Activated CD4-positive, alpha-beta T cell treated with anti-CD3 and anti-CD28 coated beads, Interleukin-2, Interleukin-6, amounts not matched to agents 100 ng/mL and 50 ng/mL, durations not matched to agents 16 hours and 8 hours (primary cell): ENCODE measurements around the gene SPAG8.

ENCODE experiments used
- DNase-seq: peaks from one replicate; pipeline ENCODE4 v3.0.0-alpha.2; 2020

SPAG8 gene

DNA sequence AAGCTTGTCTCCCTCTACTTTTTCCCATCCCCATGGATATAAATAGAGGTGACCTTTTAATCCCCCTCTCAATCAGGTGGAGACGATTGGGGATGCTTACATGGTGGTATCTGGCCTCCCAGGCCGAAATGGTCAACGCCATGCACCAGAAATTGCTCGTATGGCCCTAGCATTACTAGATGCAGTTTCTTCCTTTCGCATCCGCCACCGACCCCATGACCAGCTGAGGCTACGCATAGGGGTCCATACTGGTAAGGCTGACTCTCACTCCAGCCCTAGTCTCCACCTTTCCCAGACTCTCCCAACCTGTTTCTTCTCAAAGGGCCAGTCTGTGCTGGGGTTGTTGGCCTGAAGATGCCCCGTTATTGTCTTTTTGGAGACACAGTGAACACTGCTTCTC, 3.6 kb downstream of the SPAG8 start:
- DNase-seq, result no peak

DNA sequence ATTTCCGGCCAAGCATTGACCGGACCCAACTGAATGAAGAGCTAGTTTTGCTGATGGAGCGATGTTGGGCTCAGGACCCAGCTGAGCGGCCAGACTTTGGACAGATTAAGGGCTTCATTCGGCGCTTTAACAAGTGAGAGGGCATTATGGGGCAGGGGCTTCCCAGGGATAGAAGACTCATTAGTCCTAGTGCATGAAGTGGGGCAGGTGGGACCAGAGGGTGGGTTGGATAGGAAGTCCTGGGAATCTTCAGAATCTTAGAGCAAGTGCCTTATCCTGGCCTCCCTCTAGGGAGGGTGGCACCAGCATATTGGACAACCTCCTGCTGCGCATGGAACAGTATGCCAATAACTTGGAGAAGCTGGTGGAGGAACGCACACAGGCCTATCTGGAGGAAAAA, 6.0 kb downstream of the SPAG8 start:
- DNase-seq, result no peak

DNA sequence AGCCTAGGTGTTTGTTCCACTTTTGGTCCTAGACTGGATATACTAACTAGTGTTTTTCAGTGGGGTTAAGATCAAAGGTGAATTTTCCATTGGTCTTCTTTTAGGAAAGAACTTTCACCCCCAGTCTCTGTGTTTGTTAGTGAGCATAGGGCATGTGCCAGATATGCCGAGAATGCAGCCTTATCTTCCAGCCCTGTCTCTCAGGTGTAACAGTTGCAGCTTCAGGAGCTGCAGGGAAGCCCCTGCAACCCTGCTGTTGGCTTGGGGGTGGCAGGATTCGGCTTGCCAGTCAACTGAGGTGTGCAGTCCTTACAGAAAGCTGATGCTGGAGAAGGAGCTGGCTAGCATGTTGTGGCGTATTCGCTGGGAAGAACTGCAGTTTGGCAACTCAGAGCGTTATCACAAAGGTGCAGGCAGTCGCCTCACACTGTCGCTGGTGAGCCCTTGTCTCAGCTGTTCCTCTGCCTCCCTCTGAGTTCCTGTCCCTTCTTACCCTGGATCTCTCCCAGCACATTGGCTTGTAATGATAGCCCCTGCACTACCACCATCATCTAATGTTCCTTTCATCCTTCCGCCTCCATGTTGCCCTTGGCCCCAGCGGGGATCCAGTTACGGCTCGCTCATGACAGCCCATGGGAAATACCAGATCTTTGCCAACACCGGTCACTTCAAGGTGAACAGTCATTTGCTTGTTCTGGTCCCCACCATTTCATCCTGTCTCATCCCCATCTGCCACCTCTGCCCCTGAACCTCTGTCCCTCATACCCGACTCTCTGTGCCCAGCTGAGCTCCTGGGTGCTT, 10.5 kb downstream of the SPAG8 start:
- no peak for DNase-seq

DNA sequence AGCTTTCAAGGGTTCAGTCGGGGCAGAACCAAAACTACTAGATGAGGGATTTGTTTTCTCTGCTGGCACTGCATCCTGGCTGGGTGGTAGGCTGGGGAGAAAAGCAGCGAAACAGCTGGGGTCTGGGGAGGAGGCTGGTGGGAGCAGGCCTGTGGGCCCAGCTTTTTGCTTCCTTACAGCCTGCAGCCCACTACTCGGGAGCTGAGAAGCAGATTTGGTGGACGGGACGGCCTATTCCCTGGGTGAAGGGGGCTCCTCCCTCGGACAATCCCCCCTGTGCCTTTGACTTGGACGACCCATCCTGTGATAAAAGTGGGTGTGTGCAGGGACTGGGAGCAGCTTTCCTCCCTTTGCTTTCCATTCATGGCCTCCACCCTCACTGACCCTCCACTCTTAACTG, 11.5 kb downstream of the SPAG8 start:
- no peak for DNase-seq

DNA sequence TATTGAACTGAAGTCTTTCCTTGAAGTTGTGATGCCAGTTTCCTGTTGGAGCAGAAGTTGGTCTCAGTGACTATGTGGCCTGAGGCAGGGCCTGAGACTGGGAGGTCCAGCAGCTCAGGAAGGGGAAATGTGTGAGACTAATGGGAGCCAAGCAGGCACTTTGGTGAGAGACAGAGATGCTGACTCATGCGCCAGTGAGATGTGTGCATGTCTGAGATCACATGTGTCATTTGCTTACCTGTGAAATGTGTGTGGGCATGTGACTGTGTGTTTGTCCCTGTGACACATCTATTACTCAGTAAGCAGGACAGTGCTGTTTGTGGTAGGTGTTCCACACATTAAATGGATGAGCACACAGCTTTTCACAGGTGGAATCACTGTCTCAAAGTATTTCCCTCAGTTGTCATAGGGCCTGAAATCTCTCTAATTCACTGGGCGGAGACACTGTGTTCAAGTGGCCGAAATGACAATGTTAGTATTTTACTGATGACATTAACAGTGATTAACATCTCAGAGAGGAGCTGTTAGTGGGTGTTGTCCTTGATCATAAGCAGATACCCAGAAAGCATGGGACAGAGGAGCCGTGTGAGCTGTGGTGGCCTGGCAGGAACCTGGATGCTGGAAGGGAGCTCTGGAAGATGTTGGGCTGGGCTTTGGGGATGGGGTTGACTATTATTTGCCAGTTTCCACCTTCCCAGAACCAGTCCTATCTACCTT, 13.2 kb downstream of the SPAG8 start:
- DNase-seq, result peak; percentile 58

DNA sequence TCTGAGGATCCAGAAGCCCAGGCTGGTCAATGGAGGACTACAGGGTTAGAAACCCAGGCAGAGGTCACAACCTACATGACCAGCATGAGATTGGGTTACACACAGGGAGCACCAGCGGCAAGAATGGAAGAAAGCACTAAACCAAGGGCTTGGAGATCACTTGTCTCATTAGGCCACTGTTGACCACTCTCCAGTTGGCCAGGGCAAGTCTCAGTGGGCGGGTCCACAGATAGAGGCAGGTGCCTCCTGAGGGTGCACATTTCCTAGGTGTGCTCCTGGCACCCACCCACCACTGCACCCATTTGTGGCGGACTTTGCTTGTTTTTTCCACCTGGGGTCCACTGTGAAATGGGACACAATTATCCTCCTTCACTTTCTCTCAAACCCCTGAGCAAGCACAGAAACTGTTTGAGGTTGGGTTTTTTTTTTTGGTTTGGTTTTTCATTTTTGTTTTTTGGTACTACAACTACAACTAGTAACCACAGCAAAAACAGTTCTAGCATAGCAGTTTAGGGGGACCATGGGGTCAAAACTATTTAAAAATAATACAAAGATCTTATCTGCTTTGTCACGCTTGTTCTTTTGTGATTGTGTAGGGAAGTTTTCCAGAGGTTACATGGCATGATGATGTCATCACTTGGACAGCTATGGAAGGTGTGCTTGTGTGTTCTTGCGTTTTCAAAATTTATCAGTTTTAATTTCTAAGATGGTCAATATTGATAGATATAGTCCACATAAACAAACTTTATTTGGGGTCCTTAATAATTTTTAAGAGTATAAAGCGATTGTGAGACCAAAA, 14.6 kb downstream of the SPAG8 start:
- no peak for DNase-seq

DNA sequence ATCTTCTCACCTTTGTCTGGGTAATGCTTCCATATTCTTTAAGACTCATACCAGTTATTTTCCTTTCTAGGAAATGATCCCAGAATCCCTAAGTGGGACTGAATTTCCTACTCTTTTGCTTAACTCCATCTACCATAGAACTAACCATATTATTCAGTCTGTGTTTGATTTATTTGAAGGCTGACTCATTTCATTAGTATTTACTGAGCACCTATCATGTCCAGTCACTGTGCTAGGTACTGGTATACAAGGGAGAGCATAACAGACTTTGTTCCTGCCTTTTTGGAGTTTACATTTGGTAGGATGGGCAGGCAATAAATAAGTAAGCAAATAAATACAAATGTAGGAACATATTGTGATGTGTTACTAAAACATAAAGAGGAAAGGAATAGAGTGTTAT, 16.4 kb downstream of the SPAG8 start:
- DNase-seq, result no peak

DNA sequence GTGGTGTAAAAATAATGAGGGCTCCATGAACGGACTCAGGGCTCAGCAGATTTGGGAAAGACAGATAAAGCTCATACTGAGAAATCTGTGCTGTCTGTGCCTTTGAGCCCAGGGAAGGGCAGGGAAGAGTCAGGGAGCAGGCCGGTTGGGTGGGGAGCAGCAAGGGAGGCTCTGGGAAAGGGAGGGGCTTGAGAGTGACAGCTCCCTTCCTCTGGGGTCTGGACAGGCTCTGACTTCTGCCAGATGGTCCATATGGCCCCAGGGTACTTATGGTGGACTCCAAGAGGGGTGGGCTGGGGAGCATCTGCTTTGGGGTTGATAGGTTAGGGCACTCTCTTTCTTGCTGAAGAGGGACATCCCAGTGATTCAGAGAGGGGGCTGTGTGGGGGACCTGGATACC, 18.6 kb downstream of the SPAG8 start:
- DNase-seq, result no peak

DNA sequence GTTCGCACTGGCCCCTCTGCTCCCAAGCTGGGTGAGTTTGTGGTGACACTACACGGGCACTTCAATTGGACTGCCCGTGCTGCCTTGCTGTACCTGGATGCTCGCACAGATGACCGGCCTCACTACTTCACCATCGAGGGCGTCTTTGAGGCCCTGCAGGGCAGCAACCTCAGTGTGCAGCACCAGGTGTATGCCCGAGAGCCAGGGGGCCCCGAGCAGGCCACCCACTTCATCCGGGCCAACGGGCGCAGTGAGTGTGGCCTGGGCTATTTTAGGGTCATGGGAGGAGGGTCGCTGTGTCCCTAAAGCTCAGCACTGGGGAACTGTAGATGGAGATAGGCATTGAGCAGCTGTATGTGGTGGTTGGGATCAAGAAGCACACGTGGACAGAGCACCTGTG, 19.2 kb downstream of the SPAG8 start:
- no peak for DNase-seq

DNA sequence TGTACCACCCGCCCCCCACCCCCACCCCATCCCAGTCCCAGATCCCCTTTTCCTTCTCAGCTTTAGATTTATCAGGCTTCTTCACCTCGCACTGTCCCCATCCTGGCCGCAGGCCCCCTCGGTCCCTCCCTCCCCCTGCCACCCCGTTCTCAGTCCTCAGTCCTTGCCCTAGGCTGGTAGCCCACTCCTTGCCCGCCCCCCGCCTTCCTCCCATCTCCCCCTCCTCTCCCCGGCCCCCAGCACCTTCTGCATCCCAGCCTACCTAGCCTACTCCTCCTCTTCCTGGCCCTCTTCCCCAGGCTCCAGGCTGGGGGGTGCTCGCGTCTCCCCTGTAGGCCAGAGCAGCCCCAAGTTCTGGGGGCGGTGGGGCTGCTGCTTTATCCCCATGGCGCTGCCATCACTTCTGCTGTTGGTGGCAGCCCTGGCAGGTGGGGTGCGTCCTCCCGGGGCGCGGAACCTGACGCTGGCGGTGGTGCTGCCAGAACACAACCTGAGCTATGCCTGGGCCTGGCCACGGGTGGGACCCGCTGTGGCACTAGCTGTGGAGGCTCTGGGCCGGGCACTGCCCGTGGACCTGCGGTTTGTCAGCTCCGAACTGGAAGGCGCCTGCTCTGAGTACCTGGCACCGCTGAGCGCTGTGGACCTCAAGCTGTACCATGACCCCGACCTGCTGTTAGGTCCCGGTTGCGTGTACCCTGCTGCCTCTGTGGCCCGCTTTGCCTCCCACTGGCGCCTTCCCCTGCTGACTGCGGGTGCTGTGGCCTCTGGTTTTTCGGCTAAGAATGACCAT, 19.8 kb downstream of the SPAG8 start:
- DNase-seq, result no peak

DNA sequence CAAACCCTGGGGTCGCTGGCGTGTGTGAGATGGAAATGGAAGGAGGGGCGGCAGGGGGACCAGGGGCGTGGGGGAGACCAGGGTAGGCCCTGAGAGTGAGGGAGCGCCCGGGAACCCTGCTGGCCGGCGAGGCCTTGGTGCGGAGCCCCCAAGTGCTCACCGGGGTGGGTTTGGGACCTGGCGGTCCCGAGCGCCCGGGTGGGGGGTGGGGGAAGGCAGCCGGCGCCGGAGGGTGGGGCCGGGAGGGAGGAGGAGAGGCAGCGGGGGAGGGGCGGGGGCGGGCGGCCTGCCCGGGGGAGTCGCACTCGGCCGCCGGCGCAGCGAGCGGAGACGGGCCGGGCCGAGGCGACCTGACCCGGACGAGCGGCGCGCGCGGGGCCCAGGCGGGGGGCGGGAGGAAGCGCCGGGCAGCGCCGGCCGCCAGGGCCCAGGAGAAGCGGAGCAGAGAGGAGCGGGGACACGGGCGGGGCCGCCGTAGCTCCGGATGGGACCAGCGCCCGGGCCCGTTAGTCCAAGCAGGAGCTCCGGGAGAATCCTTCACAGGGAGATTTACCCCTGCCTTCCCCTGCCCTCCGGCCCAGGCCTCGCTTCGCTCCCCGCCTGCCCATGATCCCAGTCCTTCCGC, 20.7 kb downstream of the SPAG8 start, which contains the start of gene NPR2:
NPR2 (plus strand) TSS at position 295 of the 625 bp plus-strand sequence. CDS start 818 bp downstream, outside the sequence.
- no peak for DNase-seq

DNA sequence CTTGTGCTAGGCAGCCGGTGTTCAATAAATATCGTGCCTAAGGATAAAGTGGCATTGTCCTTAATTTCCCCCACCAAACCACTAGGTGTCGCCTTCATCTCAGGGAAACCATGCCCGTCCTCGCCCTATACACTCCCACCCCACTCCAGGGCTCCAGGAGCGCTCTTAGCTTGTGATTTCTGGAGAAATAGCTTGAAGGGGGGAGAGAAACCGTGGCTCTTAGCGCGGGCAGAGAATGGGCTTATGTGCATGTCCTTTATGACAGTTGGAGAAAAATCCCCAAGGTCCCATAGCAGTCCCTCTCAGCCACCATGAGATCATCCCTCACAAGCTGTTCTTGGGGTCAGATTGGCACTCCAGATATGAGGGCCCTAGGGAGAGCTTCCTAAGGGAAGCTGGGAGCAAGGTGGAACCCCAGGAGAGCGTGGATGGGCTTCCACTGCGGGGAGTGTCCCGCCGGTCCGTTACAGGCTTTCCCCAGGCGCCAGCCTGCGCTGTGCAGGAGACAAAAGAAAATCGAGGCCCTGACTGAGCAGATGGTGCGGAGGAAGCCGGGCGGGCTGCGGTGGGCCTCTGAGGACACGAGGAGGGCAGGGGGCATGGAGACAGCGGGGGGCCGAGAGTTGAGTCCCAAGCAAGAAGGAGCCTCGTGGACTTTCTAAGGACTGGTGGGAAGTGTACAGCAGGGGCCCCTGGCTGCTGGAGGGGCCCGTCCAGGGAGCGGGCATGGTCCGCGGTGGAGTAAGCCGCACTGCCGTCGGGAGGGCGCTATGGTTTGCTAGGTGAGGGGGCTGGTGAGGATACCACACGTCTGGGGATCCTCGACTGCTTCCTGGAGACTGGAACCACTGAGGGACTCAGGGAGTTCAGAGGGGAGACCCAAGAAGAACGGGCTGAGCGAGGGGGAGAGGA, 21.4 kb downstream of the SPAG8 start:
- peak; percentile 71 for DNase-seq

DNA sequence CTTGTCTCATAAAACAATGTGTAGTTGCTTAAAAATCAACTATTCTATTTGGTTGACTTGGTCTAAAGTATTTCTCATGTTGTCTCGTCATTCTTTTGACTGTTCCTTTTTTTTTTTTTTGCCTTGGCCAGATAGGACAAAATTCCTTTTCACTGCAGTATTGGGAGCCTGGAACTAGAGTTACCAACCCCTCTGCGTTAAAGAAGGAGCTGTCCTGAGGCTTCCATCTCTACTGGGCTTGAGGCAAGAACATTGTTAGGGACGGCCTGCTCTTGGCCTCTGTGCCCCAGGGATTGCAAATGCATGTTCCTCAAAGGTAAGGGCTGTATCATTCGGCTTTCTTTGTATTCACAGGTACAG, 22.1 kb downstream of the SPAG8 start:
- DNase-seq, result no peak

DNA sequence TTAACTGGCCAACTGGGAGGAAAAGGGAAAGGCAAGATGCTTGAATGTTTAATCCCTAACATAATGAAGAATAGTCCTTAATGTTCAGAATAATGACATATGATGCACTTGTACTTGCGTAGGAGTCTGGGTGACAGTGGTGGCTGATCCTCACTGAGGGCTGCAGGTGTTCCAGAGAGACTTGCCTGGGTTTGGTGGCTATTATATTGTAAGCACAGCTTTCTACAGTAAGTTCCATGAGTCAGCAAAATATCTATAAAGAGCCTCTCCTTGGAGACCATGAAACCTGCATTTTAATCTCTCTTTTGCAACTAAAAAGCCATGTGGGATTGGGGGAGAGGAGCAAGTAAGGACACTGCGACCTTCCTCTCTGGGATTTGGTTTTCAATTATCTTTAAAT, 22.5 kb downstream of the SPAG8 start:
- no peak for DNase-seq

DNA sequence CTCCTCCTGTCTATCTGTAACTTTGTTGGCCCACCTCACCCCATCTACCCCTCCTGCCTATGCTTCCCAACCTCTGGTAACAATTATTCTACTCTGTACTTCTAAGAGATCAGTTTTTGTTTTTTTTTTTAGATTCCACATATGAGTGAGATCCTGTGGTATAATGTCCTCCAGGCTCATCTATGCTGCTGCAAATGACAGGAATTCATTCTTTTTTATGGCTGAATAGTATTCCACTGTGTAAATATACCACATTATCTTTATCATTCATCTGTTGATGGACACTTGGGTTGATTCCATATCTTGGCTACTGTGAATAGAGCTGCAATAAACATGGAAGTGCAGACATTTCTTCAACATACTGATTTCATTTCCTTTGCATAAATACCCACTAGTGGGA, 28.6 kb downstream of the SPAG8 start:
- DNase-seq, result no peak

DNA sequence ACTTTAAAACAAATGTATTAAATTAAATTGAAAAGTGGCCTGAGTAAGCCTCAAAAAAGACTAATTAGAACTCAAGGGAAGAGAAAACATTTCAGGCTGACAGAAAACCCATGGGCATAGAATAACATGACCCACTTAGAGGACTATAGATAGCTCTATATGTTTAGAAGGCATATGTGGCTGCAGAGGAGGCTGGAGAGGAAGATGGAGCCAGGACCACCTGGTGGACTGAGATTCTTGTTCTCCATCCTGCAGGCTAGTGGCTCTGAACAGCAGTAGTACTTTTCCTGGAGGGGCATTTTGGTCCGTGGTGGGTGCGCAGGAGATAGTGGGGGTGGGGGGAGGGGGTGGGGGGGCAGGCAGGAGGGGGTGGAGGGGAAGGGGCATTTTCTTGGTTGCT, 31.0 kb downstream of the SPAG8 start:
- DNase-seq, result no peak

DNA sequence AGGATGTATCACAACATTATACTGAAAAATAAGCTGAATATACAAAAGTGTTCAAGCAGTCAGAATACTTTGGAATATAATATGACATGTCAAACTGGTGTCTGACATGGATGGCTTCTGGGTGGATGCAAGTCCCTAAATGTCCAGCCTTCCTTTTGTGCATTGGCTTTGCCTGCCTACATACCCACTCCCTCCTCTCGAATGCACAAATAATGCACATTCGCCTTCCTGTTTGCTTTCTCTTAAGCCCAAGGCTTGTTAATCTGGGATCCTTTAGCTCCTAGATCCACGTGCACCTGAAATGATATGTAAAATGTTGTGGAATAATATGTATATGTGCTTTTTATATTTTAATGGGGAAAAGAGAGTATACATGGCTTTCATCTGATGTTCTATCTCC, 33.6 kb downstream of the SPAG8 start:
- no peak for DNase-seq

DNA sequence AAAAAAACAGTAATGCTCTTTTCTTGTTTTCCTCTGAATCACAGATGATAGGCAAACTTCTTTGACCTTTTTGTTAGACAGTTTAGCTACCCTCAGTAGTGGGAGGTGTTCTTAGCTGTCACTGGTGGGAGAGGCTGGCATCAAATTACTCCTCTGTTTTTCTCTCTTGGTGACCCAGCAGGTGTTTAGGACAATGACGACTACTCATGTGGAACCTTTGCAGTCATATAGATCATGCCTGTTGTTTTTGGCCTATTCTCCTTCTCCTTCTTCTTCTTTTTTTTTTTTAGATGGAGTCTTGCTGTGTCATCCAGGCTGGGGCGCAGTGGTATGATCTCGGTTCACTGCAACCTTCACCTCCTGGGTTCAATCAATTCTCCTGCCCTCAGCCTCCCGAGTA, 36.0 kb downstream of the SPAG8 start:
- no peak for DNase-seq

DNA sequence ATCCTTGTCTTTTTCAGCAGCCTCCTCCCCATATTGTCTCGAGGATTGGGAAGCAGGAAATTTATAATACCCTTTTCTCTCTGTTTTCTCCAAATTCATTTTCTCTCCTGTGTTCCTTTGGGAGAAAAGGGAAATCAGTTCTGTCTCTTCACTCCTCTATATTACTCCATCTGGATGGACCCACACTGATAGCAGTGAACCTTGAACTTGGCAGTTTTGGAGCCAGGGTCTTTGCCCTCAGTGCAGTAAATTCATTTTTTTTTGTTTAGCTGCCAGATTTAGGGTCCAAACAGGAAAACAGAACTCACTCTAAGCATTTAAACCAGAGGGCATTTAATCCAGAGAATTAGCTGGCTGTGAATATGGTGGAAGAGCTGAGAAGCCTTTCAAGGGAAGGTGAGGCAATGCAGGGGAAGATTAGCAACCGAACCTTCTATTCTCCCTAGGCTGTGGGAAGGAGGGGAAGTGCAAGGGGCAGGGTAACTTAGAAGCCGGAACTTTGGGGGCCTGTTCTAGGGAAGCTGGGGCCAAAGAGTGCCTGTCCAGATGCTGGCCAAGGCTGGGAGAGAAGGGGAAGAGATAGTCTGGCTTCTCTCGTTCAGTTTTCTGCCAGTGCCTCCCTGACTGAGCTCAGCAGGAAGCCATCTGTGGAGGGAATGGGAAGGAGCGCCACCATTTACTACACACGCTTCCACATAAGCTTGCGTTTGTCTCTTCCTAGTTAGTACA, 37.0 kb downstream of the SPAG8 start:
- no peak for DNase-seq

DNA sequence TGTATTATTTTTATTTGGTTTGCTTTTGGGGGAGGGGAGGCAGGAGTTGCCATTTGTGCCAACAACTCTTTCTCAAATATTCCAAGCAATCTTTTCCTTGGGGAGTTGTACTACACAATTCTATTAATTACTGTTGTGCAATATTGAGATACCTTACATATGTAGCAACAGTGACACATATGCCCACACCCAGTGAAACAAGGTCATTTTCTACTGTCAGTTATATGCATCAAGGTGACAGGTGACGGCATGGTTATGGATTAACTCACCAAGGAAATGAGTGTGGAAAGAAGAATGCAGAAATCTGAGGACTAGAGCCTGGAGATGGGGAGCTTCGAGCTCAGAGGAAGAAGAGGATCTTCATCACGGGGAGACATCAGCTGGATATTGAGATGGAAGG, 40.1 kb downstream of the SPAG8 start:
- DNase-seq, result no peak

DNA sequence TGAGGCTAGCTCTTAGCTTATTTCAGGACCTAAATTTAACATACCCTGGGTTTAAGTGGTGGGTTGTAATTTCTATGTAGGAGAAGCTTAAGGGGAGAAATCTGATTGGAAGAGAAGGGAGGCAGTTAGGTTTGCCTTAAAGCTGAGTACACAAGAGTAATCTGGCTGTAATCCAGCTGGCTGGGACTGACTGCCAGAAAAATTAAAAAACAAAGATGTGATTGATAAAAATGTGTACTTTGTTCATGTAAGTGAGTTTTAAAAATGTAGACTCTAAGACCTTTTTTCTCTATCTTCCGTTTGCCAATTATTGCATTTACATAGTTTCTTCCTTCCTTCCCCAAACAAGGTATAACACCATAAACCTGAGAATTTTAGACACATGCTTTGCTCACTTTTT, 40.5 kb downstream of the SPAG8 start:
- DNase-seq, result no peak
